Liver (tissue), 9 donors: ENCODE data around the gene JMJD6. TPM values are rescaled to one million over a fixed set of nuclear protein-coding genes. Genes with fewer than 3 reads are reported as not detected.
A peak's percentile ranks its signal among the peaks of the same experiment; 100 is the strongest.

ENCODE experiments used
- DNase-seq: peaks from one replicate; pipeline ENCODE4 v3.0.0-alpha.2; 2017; ENCODE audit warnings: low spot score
- H3K27ac ChIP-seq, 2 donors: one replicate each; pipeline ENCODE4 v1.7.0; 2013; ENCODE audit warnings: inconsistent platforms in 2 of 2, low read length in 2 of 2, control low read depth in 1 of 2, low read depth in 1 of 2, mild to moderate bottlenecking in 1 of 2
- H3K27me3 ChIP-seq, 4 donors: one replicate each; pipeline versions ENCODE4 v1.6.1 to v1.7.0; 2013; ENCODE audit warnings: low read length in 3 of 4, inconsistent platforms in 1 of 4, mild to moderate bottlenecking in 1 of 4, moderate library complexity in 1 of 4; ENCODE audit not compliant: control insufficient read depth in 4 of 4, insufficient read depth in 4 of 4
- H3K36me3 ChIP-seq, 4 donors: one replicate each; pipeline versions ENCODE4 v1.6.1 to v1.7.0; 2013; ENCODE audit warnings: low read length in 3 of 4, mild to moderate bottlenecking in 3 of 4, low read depth in 1 of 4, moderate library complexity in 1 of 4; ENCODE audit not compliant: control insufficient read depth in 4 of 4, insufficient read depth in 3 of 4
- H3K4me1 ChIP-seq, 4 donors: one replicate each; pipeline versions ENCODE4 v1.6.1 to v1.7.0; 2013; ENCODE audit warnings: low read length in 3 of 4, mild to moderate bottlenecking in 3 of 4, moderate library complexity in 1 of 4; ENCODE audit not compliant: control insufficient read depth in 4 of 4, insufficient read depth in 4 of 4
- H3K4me3 ChIP-seq, 3 donors: one replicate each; pipeline versions ENCODE4 v1.6.1 to v1.7.0; 2013; ENCODE audit warnings: low read length in 3 of 3, control low read depth in 1 of 3, low read depth in 1 of 3, mild to moderate bottlenecking in 1 of 3
- H3K9ac ChIP-seq, 2 donors: one replicate each; pipeline ENCODE4 v1.7.0; 2013; ENCODE audit warnings: low read length in 2 of 2, mild to moderate bottlenecking in 2 of 2, moderate library complexity in 2 of 2, control low read depth in 1 of 2, low read depth in 1 of 2
- H3K9me3 ChIP-seq, 4 donors: one replicate each; pipeline versions ENCODE4 v1.6.1 to v1.7.0; 2013; ENCODE audit warnings: low read length in 3 of 4; ENCODE audit not compliant: control insufficient read depth in 4 of 4
- EGR1 ChIP-seq, 2 donors: IDR thresholded peaks; 2 replicates each; pipeline ENCODE4 v1.6.1; 2016 to 2018; ENCODE audit warnings: antibody characterized with exemption in 2 of 2, low read depth in 2 of 2
- FOXA1 ChIP-seq: IDR thresholded peaks from 2 replicates; pipeline ENCODE4 v1.6.1; 2016; ENCODE audit warnings: antibody characterized with exemption
- FOXA2 ChIP-seq: IDR thresholded peaks from 2 replicates; pipeline ENCODE4 v1.6.1; 2016; ENCODE audit warnings: antibody characterized with exemption
- GABPA ChIP-seq, 2 donors: IDR thresholded peaks in 1 of 2; conservative IDR thresholded peaks in 1 of 2; 2 replicates each; pipeline ENCODE4 v1.6.1; 2016; ENCODE audit warnings: antibody characterized with exemption in 2 of 2, mild to moderate bottlenecking in 1 of 2, moderate library complexity in 1 of 2
- HNF4A ChIP-seq, 2 donors: conservative IDR thresholded peaks; 2 replicates each; pipeline ENCODE4 v1.6.1; 2016; ENCODE audit warnings: antibody characterized with exemption in 2 of 2, mild to moderate bottlenecking in 2 of 2
- HNF4G ChIP-seq: IDR thresholded peaks from 2 replicates; pipeline ENCODE4 v1.6.1; 2016; ENCODE audit warnings: antibody characterized with exemption
- JUND ChIP-seq, 2 donors: IDR thresholded peaks; 2 replicates each; pipeline ENCODE4 v1.6.1; 2016; ENCODE audit warnings: antibody characterized with exemption in 2 of 2
- MAX ChIP-seq: IDR thresholded peaks from 2 replicates; pipeline ENCODE4 v1.6.1; 2016; ENCODE audit warnings: antibody characterized with exemption
- NR2F2 ChIP-seq: IDR thresholded peaks from 2 replicates; pipeline ENCODE4 v1.6.1; 2016; ENCODE audit warnings: antibody characterized with exemption
- RAD21 ChIP-seq, 2 donors: IDR thresholded peaks; 2 replicates each; pipeline ENCODE4 v1.6.1; 2016; ENCODE audit warnings: antibody characterized with exemption in 2 of 2, mild to moderate bottlenecking in 2 of 2
- RXRA ChIP-seq, 2 donors: IDR thresholded peaks; 2 replicates each; pipeline ENCODE4 v1.6.1; 2017 to 2018; ENCODE audit warnings: antibody characterized with exemption in 2 of 2, mild to moderate bottlenecking in 1 of 2
- SP1 ChIP-seq: IDR thresholded peaks from 2 replicates; pipeline ENCODE4 v1.6.1; 2018; ENCODE audit warnings: antibody characterized with exemption, mild to moderate bottlenecking
- TAF1 ChIP-seq: conservative IDR thresholded peaks from 2 replicates; pipeline ENCODE4 v1.6.1; 2016; ENCODE audit warnings: antibody characterized with exemption, mild to moderate bottlenecking
- YY1 ChIP-seq: IDR thresholded peaks from 2 replicates; pipeline ENCODE4 v1.6.1; 2016; ENCODE audit warnings: antibody characterized with exemption, mild to moderate bottlenecking
- ZBTB33 ChIP-seq: IDR thresholded peaks from 2 replicates; pipeline ENCODE4 v1.6.1; 2016; ENCODE audit warnings: antibody characterized with exemption
- WGBS: extraction: QIAGEN DNeasy Blood & Tissue Kit; methylation state at CpG from one replicate; pipeline ENCODE4 v1.1.7; 2013; 5-methylcytosine and 5-hydroxymethylcytosine counted together
- polyA plus RNA-seq, 2 donors: library from polyadenylated mRNA; stranded (reverse) in 1 of 2; unstranded in 1 of 2; fragments of 200-250 nt in 1 of 2; fragments of >200 nt in 1 of 2; fragmentation: Nextera tagmentation in 1 of 2; extraction: Ambion mirVana in 1 of 2; gene quantifications; one replicate each; pipeline versions ENCODE4 v1.2.1 to v1.2.3, GENCODE V29; 2013 to 2015
- total RNA-seq, 2 donors: library from RNA; depleted of rRNA; stranded (reverse); fragments of >200 nt; gene quantifications; one replicate each; pipeline ENCODE4 v1.2.3, GENCODE V29; 2014
- TF ChIP-seq, protein P1 (sequence below): fragments of 150-350 bp; IDR thresholded peaks from 2 replicates; pipeline ENCODE4 v1.5.1; 2017; ENCODE audit warnings: improper control_type of control experiment, low read depth, low read length; ENCODE audit not compliant: missing input control
- TF ChIP-seq, protein P2 (sequence below): IDR thresholded peaks from 2 replicates; pipeline ENCODE4 v1.6.1; 2016; ENCODE audit warnings: antibody characterized with exemption, mild to moderate bottlenecking
- TF ChIP-seq, protein P3 (sequence below): IDR thresholded peaks from 2 replicates; pipeline ENCODE4 v1.6.1; 2016; ENCODE audit warnings: antibody characterized with exemption
- donor health status: healthy.
- donor health status: healthy.
- donor health status: healthy.
- donor health status: healthy.
- donor health status: healthy.

The JMJD6 gene
- total and polyA plus RNA-seq, 4 donors, result 9.9 to 16.1 (median 11.2) TPM

DNA sequence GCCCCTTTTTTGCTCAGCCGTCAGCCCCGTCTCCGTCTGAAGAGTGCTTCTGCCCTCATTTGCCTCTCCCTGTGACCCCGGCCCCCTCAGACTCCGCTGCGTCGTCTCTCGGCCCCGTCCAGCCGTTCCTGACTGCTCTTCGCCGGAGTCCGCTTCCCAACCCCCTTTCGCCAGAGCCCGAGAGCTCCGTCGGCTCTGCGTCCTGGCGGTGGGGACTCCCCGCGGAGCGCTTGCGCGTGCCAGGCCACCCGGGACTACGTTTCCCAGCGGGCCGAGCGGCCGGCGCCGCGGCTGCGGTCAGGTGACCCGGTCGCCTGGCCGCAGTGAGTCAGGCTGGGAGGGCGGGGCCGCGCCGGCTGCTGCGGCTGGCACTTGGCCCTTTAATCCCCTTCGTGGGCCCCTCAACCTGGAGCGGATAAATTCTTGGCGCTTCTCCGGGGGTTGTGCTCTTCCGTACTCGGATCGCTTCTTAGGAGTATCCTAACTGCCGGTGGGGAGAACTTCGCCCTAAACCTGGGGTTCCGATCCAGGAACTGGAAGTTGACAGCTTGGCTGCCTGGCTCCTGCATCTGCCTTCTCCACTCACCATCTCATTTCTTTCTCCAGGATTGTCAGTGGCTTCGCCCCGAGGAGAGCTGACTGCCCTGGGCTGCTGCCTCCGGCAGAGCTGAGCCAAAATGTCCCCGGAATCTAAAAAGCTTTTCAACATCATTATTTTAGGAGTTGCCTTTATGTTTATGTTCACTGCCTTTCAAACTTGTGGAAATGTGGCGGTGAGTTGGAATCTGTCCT lies 11.5 kb upstream of the JMJD6 start, which contains the start of gene MFSD11:
MFSD11 (plus strand) TSS at position 444 of the 792 bp plus-strand sequence; CDS start at position 678, 234 bp downstream.
- no peaks in the 10 kb centered on the region for H3K9me3 ChIP-seq
- peaks cover 7 to 26% (median 18%) of the 10 kb centered on the region in 4 donors for H3K36me3 ChIP-seq
- under 1% methylated on average over 57 of the region's 57 CpGs for WGBS
- H3K27me3 ChIP-seq, result no peaks in the 10 kb centered on the region
- peak within 1 kb of the TSS; percentile 96 to 100 (median 99) for H3K4me3 ChIP-seq
- H3K27ac ChIP-seq, result peak within 1 kb of the TSS; percentile 93 to 99
- peak; percentile 91 for DNase-seq
- no peak for TF ChIP-seq YY1
- TF ChIP-seq GABPA (IDR thresholded peaks at IDR 0.05 in 1 of 2, conservative IDR thresholded peaks at IDR 0.05 in 1 of 2), result peak in 1 of 2 donors; percentile 51
- TF ChIP-seq ZBTB33, result no peak
- TF ChIP-seq, protein P1, sequence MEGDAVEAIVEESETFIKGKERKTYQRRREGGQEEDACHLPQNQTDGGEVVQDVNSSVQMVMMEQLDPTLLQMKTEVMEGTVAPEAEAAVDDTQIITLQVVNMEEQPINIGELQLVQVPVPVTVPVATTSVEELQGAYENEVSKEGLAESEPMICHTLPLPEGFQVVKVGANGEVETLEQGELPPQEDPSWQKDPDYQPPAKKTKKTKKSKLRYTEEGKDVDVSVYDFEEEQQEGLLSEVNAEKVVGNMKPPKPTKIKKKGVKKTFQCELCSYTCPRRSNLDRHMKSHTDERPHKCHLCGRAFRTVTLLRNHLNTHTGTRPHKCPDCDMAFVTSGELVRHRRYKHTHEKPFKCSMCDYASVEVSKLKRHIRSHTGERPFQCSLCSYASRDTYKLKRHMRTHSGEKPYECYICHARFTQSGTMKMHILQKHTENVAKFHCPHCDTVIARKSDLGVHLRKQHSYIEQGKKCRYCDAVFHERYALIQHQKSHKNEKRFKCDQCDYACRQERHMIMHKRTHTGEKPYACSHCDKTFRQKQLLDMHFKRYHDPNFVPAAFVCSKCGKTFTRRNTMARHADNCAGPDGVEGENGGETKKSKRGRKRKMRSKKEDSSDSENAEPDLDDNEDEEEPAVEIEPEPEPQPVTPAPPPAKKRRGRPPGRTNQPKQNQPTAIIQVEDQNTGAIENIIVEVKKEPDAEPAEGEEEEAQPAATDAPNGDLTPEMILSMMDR, result no peak
- TF ChIP-seq EGR1 (IDR thresholded peaks at IDR 0.05; ENCODE audit: low read depth in 2 of 2), result peak in 1 of 2 donors; percentile 7
- TF ChIP-seq FOXA1, result no peak
- no peak for TF ChIP-seq HNF4G
- TF ChIP-seq NR2F2, result peak; percentile 5
- TF ChIP-seq HNF4A (conservative IDR thresholded peaks at IDR 0.05), result no peak
- TF ChIP-seq MAX, result no peak
- TF ChIP-seq, protein P2, sequence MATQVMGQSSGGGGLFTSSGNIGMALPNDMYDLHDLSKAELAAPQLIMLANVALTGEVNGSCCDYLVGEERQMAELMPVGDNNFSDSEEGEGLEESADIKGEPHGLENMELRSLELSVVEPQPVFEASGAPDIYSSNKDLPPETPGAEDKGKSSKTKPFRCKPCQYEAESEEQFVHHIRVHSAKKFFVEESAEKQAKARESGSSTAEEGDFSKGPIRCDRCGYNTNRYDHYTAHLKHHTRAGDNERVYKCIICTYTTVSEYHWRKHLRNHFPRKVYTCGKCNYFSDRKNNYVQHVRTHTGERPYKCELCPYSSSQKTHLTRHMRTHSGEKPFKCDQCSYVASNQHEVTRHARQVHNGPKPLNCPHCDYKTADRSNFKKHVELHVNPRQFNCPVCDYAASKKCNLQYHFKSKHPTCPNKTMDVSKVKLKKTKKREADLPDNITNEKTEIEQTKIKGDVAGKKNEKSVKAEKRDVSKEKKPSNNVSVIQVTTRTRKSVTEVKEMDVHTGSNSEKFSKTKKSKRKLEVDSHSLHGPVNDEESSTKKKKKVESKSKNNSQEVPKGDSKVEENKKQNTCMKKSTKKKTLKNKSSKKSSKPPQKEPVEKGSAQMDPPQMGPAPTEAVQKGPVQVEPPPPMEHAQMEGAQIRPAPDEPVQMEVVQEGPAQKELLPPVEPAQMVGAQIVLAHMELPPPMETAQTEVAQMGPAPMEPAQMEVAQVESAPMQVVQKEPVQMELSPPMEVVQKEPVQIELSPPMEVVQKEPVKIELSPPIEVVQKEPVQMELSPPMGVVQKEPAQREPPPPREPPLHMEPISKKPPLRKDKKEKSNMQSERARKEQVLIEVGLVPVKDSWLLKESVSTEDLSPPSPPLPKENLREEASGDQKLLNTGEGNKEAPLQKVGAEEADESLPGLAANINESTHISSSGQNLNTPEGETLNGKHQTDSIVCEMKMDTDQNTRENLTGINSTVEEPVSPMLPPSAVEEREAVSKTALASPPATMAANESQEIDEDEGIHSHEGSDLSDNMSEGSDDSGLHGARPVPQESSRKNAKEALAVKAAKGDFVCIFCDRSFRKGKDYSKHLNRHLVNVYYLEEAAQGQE, result no peak
- TF ChIP-seq SP1, result peak; percentile 39
- no peak for TF ChIP-seq TAF1
- TF ChIP-seq, protein P3, sequence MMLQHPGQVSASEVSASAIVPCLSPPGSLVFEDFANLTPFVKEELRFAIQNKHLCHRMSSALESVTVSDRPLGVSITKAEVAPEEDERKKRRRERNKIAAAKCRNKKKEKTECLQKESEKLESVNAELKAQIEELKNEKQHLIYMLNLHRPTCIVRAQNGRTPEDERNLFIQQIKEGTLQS, result no peak
- TF ChIP-seq RAD21 (IDR thresholded peaks at IDR 0.05), result no peak
- TF ChIP-seq JUND (IDR thresholded peaks at IDR 0.05), result no peak
- TF ChIP-seq FOXA2, result no peak
- TF ChIP-seq RXRA (IDR thresholded peaks at IDR 0.05), result peak in 1 of 2 donors; percentile 28
- peak within 1 kb of the TSS; percentile 83 to 99 for H3K9ac ChIP-seq
- H3K4me1 ChIP-seq, result peaks cover 1 to 46% (median 41%) of the 10 kb centered on the region in 4 donors
